SU-DHL-6 (cell line): ENCODE data around the gene TRAF3IP1.

Experiments used
- CTCF ChIP-seq: fragments of 200-600 bp; sonication (generic); IDR thresholded peaks from one replicate; pipeline ENCODE4 v1.5.1; 2017; ENCODE audit warnings: antibody characterized with exemption, mild to moderate bottlenecking, low read length, moderate library complexity; ENCODE audit not compliant: insufficient read depth, poor library complexity, severe bottlenecking
- EZH2phosphoT487 ChIP-seq: fragments of 200-600 bp; sonication (generic), shearing (Covaris generic); conservative IDR thresholded peaks from 2 replicates; pipeline ENCODE4 v1.6.1; 2018; ENCODE audit warnings: mild to moderate bottlenecking, antibody characterized with exemption, low read length, moderate library complexity, mixed read lengths

- TF ChIP-seq CTCF: no peak
- no peak for TF ChIP-seq EZH2phosphoT487
Measured at GRCh38 chr2:238330391-238330790, 10.1 kb downstream of the TRAF3IP1 start.
